Tibial nerve (tissue), 4 donors: ENCODE data around the gene CLMN. TPM values are rescaled to one million over a fixed set of nuclear protein-coding genes. Genes with fewer than 3 reads are reported as not detected.

Experiments used
- DNase-seq, 2 donors: peaks; one replicate each; pipeline ENCODE4 v3.0.0-alpha.2; 2019; ENCODE audit warnings: low spot score in 2 of 2
- H3K27ac ChIP-seq, 4 donors: fragments of 200-600 bp; sonication (generic) in 3 of 4; one replicate each; pipeline ENCODE4 v1.5.1; 2017 to 2019; ENCODE audit warnings: mild to moderate bottlenecking in 1 of 4
- H3K27me3 ChIP-seq, 2 donors: fragments of 200-600 bp; sonication (generic) in 1 of 2; one replicate each; pipeline versions ENCODE4 v1.5.1 to v1.6.0; 2017 to 2019
- H3K36me3 ChIP-seq, 3 donors: fragments of 200-600 bp; sonication (generic); one replicate each; pipeline ENCODE4 v1.5.1; 2018 to 2019
- H3K4me1 ChIP-seq, 4 donors: fragments of 200-600 bp; sonication (generic) in 3 of 4; one replicate each; pipeline ENCODE4 v1.5.1; 2017 to 2019
- H3K4me3 ChIP-seq, 4 donors: fragments of 200-600 bp; sonication (generic) in 3 of 4; one replicate each; pipeline ENCODE4 v1.5.1; 2017 to 2019; ENCODE audit warnings: mild to moderate bottlenecking in 1 of 4, moderate library complexity in 1 of 4
- H3K9me3 ChIP-seq, 4 donors: fragments of 200-600 bp; sonication (generic) in 3 of 4; one replicate each; pipeline ENCODE4 v1.5.1; 2017 to 2019
- CTCF ChIP-seq, 5 experiments: fragments of 200-600 bp in 3 of 5; fragments of 450-650 bp in 2 of 5; sonication (generic) in 3 of 5; IDR thresholded peaks; one replicate each; pipeline ENCODE4 v1.5.1; 2016 to 2019; ENCODE audit warnings: antibody characterized with exemption in 5 of 5, mild to moderate bottlenecking in 3 of 5, moderate library complexity in 2 of 5
- EP300 ChIP-seq, 2 donors: sonication (generic); formaldehyde crosslinking; IDR thresholded peaks; one replicate each; pipeline ENCODE4 v1.6.1; 2017; ENCODE audit warnings: antibody characterized with exemption in 2 of 2, mild to moderate bottlenecking in 1 of 2
- POLR2A ChIP-seq, 2 donors: fragments of 450-650 bp; IDR thresholded peaks; one replicate each; pipeline ENCODE4 v1.6.1; 2017; ENCODE audit warnings: antibody characterized with exemption in 2 of 2, mild to moderate bottlenecking in 2 of 2, moderate library complexity in 2 of 2
- WGBS, 2 donors: methylation state at CpG; one replicate each; pipeline ENCODE4 v1.1.5; 2018; 5-methylcytosine and 5-hydroxymethylcytosine counted together
- total RNA-seq, 4 donors: library from RNA; depleted of rRNA; stranded (reverse); fragments of >200 nt; gene quantifications; one replicate each; pipeline ENCODE4 v1.1.0, GENCODE V29; 2016

CLMN gene
- total RNA-seq = 10 to 100 TPM; 31.2 to 49.8 (median 40.9) TPM

DNA sequence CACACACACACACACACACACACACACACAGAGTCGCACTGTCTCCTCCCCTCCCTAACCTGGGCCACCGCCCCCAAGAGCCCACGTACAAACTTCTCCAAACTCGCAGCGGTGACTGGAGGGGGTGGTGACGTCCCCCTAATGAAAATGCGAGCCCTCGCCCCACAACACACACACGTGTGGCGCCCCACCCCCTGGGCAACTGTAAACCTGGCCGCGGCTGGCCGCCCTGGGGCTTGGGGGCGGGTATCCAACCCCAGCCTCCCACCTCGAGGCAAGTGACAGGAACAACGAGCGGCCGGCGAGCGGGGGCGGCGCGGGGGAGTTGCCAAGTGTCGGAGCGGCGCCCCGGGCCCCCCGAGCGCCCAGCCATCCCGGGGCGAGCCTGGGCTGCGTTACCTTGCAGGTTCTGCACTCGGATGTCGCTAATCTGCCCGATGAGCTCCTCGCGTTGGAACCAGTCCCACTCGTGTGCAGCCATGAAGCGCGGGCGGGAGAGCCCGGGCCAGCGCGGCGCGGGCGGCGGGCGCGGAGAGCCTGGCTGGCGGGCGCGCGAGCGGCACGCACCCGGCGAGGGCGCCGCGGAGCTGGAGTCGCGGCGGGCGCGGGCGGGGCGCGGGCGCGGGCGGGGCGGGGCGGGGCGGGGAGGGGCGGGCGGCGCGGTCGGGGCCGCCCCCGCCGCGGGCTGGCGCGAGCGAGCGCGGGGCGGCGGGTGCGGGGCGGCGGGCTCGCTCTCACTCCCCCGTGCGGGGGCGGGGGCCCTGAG lies at the start of gene CLMN:
CLMN (minus strand) TSS at position 597 of the 766 bp plus-strand sequence; CDS start at position 481, 116 bp downstream.
- peak within 1 kb of the TSS; percentile 84 to 98 (median 92) for H3K27ac ChIP-seq
- no peak for DNase-seq
- WGBS, 2 donors = 0 to 3% methylated on average over 10 to 19 of the region's 98 CpGs

DNA sequence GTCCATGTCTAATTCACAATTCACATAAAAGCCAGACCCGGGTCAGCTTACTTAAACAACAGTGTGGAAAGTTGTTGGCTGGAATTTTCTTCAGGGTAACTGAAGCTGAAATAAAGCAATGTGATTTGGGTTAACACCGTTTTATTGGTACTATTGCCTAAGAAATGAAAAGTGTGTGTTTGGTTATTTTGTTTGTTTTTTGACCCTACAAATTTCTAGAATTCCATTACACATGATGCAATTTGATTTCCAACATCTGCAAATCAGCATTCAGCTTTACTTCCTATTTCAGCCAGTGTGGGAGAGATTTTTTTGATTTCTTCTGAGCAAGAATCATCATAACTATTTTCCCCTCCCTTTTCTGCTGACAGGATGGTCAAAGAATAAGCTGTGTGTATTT lies 45.7 kb upstream of the CLMN start:
- Histone ChIP-seq H3K4me3 (no peak overlapping the region), H3K9me3 (no peaks in the 10 kb centered on the region), H3K27me3 (no peaks in the 10 kb centered on the region), H3K4me1 (peaks cover 0 to 62% (median 23%) of the 10 kb centered on the region in 4 donors), H3K36me3 (no peaks in the 10 kb centered on the region), H3K27ac (peak overlapping the region in 2 of 4 donors; percentile 72 to 86)
- TF ChIP-seq POLR2A (IDR thresholded peaks at IDR 0.05) (no peak), EP300 (IDR thresholded peaks at IDR 0.05) (peak in 1 of 2 donors; percentile 27)
- WGBS, 2 donors = 19 to 26% methylated on average over 2 of the region's 2 CpGs
- DNase-seq = no peak

More for the DNA sequence above, at the start of gene CLMN:
- Histone ChIP-seq H3K36me3 (no peaks in the 10 kb centered on the region), H3K9me3 (no peaks in the 10 kb centered on the region), H3K27me3 (no peaks in the 10 kb centered on the region), H3K4me3 (peak within 1 kb of the TSS; percentile 74 to 92 (median 81)), H3K4me1 (peaks cover 3 to 65% (median 30%) of the 10 kb centered on the region in 4 donors)
- TF ChIP-seq CTCF (IDR thresholded peaks at IDR 0.05) (no peak), POLR2A (IDR thresholded peaks at IDR 0.05) (peak in 1 of 2 donors; percentile 35), EP300 (IDR thresholded peaks at IDR 0.05) (peak in 1 of 2 donors; percentile 23)

- H3K9me3 ChIP-seq = no peaks in the 10 kb centered on the region
- no peaks in the 10 kb centered on the region for H3K27me3 ChIP-seq
- WGBS, 2 donors = 76 to 82% methylated on average over 7 of the region's 7 CpGs
- peaks cover 0 to 68% (median 25%) of the 10 kb centered on the region in 4 donors for H3K4me1 ChIP-seq
- H3K4me3 ChIP-seq = no peak overlapping the region
- DNase-seq = no peak
- H3K36me3 ChIP-seq = no peaks in the 10 kb centered on the region
- peak overlapping the region in 2 of 4 donors; percentile 86 to 87 for H3K27ac ChIP-seq
- TF ChIP-seq POLR2A (IDR thresholded peaks at IDR 0.05) (no peak), EP300 (IDR thresholded peaks at IDR 0.05) (no peak), CTCF (IDR thresholded peaks at IDR 0.05) (no peak)
These were observed 44.9 kb upstream of the CLMN start for GRCh38 chr14:95364481-95365209.

DNA sequence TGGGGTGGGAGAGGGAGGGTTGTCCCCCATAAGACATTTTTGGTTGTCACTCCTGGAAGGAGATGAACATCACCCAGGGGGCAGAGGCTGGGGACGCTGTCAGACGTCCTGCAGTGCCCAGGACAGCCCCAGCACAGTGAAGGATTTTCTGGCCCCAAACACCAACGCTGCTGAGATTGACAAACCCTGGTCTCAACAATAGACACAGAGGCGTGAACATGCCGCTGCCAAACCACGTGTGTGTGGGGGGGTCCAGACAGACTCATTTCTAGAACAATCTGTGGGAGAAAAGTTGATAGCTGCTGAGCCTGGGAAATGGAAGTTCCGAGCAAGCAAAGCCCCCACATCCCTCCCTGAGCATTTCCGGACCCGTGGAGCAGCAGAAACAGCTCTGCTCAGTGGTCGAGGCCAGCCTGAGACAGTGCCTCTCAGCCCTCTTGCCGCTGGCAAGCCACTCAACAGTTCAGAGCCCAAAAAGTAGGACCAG lies 43.8 kb upstream of the CLMN start:
- Histone ChIP-seq H3K27me3 (no peaks in the 10 kb centered on the region), H3K4me3 (no peak overlapping the region), H3K4me1 (peaks cover 0 to 68% (median 25%) of the 10 kb centered on the region in 4 donors), H3K9me3 (no peaks in the 10 kb centered on the region), H3K36me3 (no peaks in the 10 kb centered on the region), H3K27ac (peak overlapping the region in 2 of 4 donors; percentile 86 to 87)
- WGBS, 2 donors = 45 to 52% methylated on average over 11 of the region's 11 CpGs
- DNase-seq = no peak
- TF ChIP-seq CTCF (IDR thresholded peaks at IDR 0.05) (no peak), EP300 (IDR thresholded peaks at IDR 0.05) (peak in 1 of 2 donors; percentile 69)

DNA sequence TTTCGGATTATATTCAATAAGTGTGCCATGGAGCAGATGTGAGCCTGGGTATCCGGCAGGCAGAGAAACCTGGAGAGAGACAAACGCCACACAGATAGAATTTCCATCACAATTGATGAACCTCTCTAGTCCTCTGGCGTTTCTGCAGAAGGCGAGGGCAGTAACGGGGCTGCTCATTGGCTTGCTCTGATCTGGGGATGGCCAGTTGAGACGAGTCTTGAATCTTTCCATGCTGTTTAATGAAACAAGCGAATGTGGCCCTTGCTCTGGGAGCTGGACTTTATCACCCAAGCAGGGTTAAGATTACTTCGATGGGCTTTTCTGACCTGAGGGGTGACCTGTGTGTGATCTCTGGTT lies 42.4 kb upstream of the CLMN start:
- Histone ChIP-seq H3K9me3 (no peaks in the 10 kb centered on the region), H3K27me3 (no peaks in the 10 kb centered on the region), H3K4me3 (peak overlapping the region in 1 of 4 donors; percentile 12), H3K27ac (peak overlapping the region in 2 of 4 donors; percentile 86 to 87), H3K36me3 (no peaks in the 10 kb centered on the region), H3K4me1 (peaks cover 0 to 68% (median 25%) of the 10 kb centered on the region in 4 donors)
- TF ChIP-seq CTCF (IDR thresholded peaks at IDR 0.05) (no peak), EP300 (IDR thresholded peaks at IDR 0.05) (no peak), POLR2A (IDR thresholded peaks at IDR 0.05) (no peak)
- 61 to 73% methylated on average over 9 of the region's 9 CpGs for WGBS, 2 donors
- DNase-seq = no peak
